Mesendoderm (in vitro differentiated cells): ENCODE results near the gene SLC25A46.

ENCODE experiments used
- DNase-seq: peaks from one replicate; pipeline ENCODE4 v3.0.0; 2013
- H2AK5ac ChIP-seq: 2 replicates; pipeline ENCODE4 v1.6.1; 2013; ENCODE audit warnings: low read length, inconsistent platforms
- H2BK120ac ChIP-seq: 2 replicates; pipeline ENCODE4 v1.6.1; 2013; ENCODE audit warnings: low read depth, mild to moderate bottlenecking, low read length, moderate library complexity, mixed read lengths
- H2BK15ac ChIP-seq: replicated peaks from 2 replicates; pipeline ENCODE4 v1.6.1; 2013; ENCODE audit warnings: low read depth, mild to moderate bottlenecking, moderate library complexity
- H2BK5ac ChIP-seq: 2 replicates; pipeline ENCODE4 v1.6.1; 2013; ENCODE audit warnings: low read length, inconsistent platforms
- H3K18ac ChIP-seq: 2 replicates; pipeline ENCODE4 v1.6.1; 2013; ENCODE audit warnings: mild to moderate bottlenecking, low read length, mixed read lengths
- H3K23ac ChIP-seq: one replicate; pipeline ENCODE4 v1.6.1; 2013; ENCODE audit warnings: low read length
- H3K27ac ChIP-seq: 2 replicates; pipeline ENCODE4 v1.5.1; 2013; ENCODE audit warnings: low read depth, mild to moderate bottlenecking, inconsistent platforms, low read length, moderate library complexity
- H3K27me3 ChIP-seq: 2 replicates; pipeline ENCODE4 v1.6.1; 2013; ENCODE audit warnings: low read length, control low read depth, mild to moderate bottlenecking, inconsistent platforms; ENCODE audit not compliant: insufficient read depth, poor library complexity
- H3K36me3 ChIP-seq: 2 replicates; pipeline ENCODE4 v1.6.1; 2013; ENCODE audit warnings: low read length, inconsistent platforms; ENCODE audit not compliant: control insufficient read depth, insufficient read depth
- H3K4ac ChIP-seq: one replicate; pipeline ENCODE4 v1.6.1; 2013; ENCODE audit warnings: low read depth, mild to moderate bottlenecking, low read length, moderate library complexity
- H3K4me1 ChIP-seq: 2 replicates; pipeline ENCODE4 v1.6.1; 2013; ENCODE audit warnings: low read depth, low read length, inconsistent platforms; ENCODE audit not compliant: control insufficient read depth
- H3K4me2 ChIP-seq: 2 replicates; pipeline ENCODE4 v1.6.1; 2013; ENCODE audit warnings: low read length
- H3K4me3 ChIP-seq: 2 replicates; pipeline ENCODE4 v1.5.1; 2013; ENCODE audit warnings: mild to moderate bottlenecking, low read length
- H3K56ac ChIP-seq: one replicate; pipeline ENCODE4 v1.6.1; 2013; ENCODE audit warnings: low read length
- H3K79me1 ChIP-seq: 2 replicates; pipeline ENCODE4 v1.6.1; 2013; ENCODE audit warnings: low read length, inconsistent platforms
- H3K79me2 ChIP-seq: 2 replicates; pipeline ENCODE4 v1.6.1; 2013; ENCODE audit warnings: mild to moderate bottlenecking, low read length; ENCODE audit not compliant: control insufficient read depth, insufficient read depth
- H3K9ac ChIP-seq: 2 replicates; pipeline ENCODE4 v1.6.1; 2013; ENCODE audit warnings: low read length, inconsistent platforms
- H4K5ac ChIP-seq: one replicate; pipeline ENCODE4 v1.6.1; 2013; ENCODE audit warnings: low read length
- H4K8ac ChIP-seq: one replicate; pipeline ENCODE4 v1.6.1; 2013; ENCODE audit warnings: low read depth, mild to moderate bottlenecking, control low read depth, low read length, moderate library complexity
- WGBS: extraction: QIAGEN DNeasy Blood & Tissue Kit; methylation state at CpG from one replicate; pipeline ENCODE4 v1.1.7; 2013; ENCODE audit warnings: low lambda C conversion rate, missing lambda C conversion rate; ENCODE audit not compliant: insufficient coverage; ENCODE audit errors: extremely low coverage; 5-methylcytosine and 5-hydroxymethylcytosine counted together

Gene SLC25A46

DNA sequence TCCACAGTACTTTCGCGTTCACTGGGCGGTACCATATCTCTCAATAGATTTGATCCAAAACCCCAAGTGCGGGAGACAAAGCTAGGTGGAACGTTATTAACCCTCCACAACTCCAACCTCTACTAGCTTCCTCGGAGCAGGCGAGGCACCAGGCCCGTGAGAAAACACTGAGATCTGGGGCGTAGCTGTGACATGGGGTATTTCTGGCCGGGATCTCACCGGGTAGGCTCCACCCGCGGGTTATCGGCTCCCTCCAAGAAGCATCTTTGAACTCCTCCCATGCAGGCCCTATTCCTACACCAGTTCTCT, 350 bp upstream of the SLC25A46 start:
- Histone ChIP-seq H3K4me3 (peak overlapping the region; percentile 80), H2BK5ac (no peak overlapping the region), H3K18ac (no peak overlapping the region), H3K4me2 (peak overlapping the region; percentile 81), H3K27ac (no peak overlapping the region), H3K23ac (no peak overlapping the region), H2BK120ac (no peak overlapping the region), H3K9ac (peak overlapping the region; percentile 71), H3K4ac (no peak overlapping the region), H2BK15ac (no peak overlapping the region), H4K5ac (no peak overlapping the region), H3K79me2 (no peaks in the 10 kb centered on the region), H2AK5ac (no peak overlapping the region), H3K79me1 (no peaks in the 10 kb centered on the region), H3K4me1 (no peaks in the 10 kb centered on the region), H4K8ac (no peak overlapping the region), H3K36me3 (no peaks in the 10 kb centered on the region), H3K56ac (peak overlapping the region; percentile 86), H3K27me3 (no peaks in the 10 kb centered on the region)
- WGBS: no CpG with 5 or more reads among the region's 14 CpGs
- no peak for DNase-seq

DNA sequence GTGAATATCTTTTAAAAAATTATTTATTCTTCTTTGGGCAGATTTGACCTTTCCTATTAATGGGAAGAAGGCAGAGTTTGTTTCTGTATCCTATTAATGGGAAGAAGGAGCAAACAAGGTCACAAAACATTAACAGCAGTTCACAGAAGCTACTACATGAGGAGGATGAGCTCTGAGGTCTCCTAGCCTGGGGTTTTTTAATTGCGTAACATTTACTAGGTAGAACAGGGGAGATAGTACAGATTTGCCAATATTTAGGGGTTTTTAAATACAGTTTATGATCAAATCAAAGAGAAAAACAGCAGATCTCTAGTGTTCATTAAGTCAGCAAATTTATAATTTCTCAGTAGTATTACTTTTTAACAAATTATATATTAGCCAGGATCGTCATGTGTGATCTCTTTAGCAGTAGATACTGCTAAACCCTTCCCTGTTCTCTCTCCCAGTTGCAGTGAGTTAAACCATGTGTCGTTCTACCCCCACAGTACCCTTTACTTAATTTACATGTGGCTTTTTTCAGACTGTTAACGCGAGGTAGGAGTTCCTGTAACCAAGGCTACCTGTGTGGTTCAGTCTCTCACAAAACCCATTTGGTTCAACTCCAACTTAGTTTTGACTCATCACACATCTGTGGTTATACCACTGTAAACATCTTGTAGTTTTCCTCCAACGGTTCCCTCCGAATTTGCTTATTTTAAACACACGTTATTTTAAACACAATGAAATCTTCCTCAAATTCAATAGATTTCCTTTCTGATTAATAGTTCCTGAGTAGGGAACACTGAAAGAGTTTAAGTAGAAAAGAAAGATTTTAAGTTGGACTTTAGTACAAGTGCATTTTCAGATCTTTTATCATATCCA, 13.3 kb downstream of the SLC25A46 start:
- no peak overlapping the region for H3K4ac ChIP-seq
- no peak overlapping the region for H3K27ac ChIP-seq
- no peak overlapping the region for H3K4me2 ChIP-seq
- no peak overlapping the region for H3K9ac ChIP-seq
- no peak overlapping the region for H4K5ac ChIP-seq
- H2BK15ac ChIP-seq: no peak overlapping the region
- H3K79me2 ChIP-seq: no peaks in the 10 kb centered on the region
- H3K36me3 ChIP-seq: no peaks in the 10 kb centered on the region
- no peak overlapping the region for H3K4me3 ChIP-seq
- no peak overlapping the region for H3K18ac ChIP-seq
- no peaks in the 10 kb centered on the region for H3K4me1 ChIP-seq
- H3K56ac ChIP-seq: no peak overlapping the region
- no peak overlapping the region for H2BK120ac ChIP-seq
- DNase-seq: peak; percentile 45
- no peak overlapping the region for H2AK5ac ChIP-seq
- H3K27me3 ChIP-seq: no peaks in the 10 kb centered on the region
- H3K79me1 ChIP-seq: no peaks in the 10 kb centered on the region
- 100% methylated on average over 2 of the region's 8 CpGs for WGBS
- H3K23ac ChIP-seq: no peak overlapping the region
- H2BK5ac ChIP-seq: no peak overlapping the region
- no peak overlapping the region for H4K8ac ChIP-seq

DNA sequence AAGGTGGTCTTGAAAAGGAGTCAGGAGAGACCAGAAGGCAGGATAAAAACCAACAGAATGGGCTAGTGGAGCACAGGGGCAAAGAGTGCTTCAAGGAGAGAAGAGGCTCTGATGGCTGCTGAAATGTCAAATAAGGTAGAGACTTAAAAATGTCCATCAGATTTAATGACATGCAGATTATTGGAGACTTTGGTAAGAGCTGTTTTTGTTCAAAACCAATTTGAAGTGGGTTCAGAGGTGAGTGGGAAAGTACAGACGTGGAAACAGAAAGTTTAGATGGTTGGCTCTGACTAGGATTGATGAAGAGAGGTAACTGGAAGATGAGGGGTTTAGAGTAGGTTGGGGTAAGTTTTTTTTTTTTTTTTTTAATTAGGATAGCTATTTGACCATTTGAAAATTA, 14.1 kb downstream of the SLC25A46 start:
- Histone ChIP-seq H4K8ac (no peak overlapping the region), H2AK5ac (no peak overlapping the region), H3K27ac (no peak overlapping the region), H2BK15ac (no peak overlapping the region), H3K56ac (no peak overlapping the region), H2BK5ac (no peak overlapping the region), H3K9ac (no peak overlapping the region), H3K23ac (no peak overlapping the region), H3K27me3 (no peaks in the 10 kb centered on the region), H3K79me2 (no peaks in the 10 kb centered on the region), H3K4me1 (no peaks in the 10 kb centered on the region), H4K5ac (no peak overlapping the region), H3K4me3 (no peak overlapping the region), H3K18ac (no peak overlapping the region), H3K79me1 (no peaks in the 10 kb centered on the region), H3K4ac (no peak overlapping the region), H2BK120ac (no peak overlapping the region), H3K4me2 (no peak overlapping the region), H3K36me3 (no peaks in the 10 kb centered on the region)
- WGBS: no CpG with 5 or more reads among the region's 1 CpG
- no peak for DNase-seq

DNA sequence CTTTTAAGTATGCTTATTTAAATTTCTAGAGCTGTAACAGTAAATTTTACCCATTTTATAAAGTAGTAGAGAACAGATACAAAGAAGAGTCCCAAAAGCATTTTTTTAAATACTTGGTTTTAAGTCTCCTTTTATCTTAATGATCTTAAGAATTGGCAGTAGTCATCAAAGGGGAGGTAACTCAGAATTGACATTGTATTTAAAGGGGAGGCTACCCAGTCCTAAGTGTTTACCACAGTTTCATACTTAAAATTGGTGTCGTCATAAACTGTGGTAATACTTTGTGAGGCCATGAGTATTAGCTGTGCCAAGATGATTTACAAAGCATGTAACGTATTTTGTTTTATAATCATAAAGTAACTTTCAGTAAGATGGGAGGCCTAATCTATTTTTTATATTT, 14.8 kb downstream of the SLC25A46 start:
- no peaks in the 10 kb centered on the region for H3K36me3 ChIP-seq
- no peak overlapping the region for H4K5ac ChIP-seq
- H3K4me1 ChIP-seq: no peaks in the 10 kb centered on the region
- no peak for DNase-seq
- no peak overlapping the region for H2BK15ac ChIP-seq
- no peak overlapping the region for H2BK5ac ChIP-seq
- no peaks in the 10 kb centered on the region for H3K79me2 ChIP-seq
- no peak overlapping the region for H2BK120ac ChIP-seq
- no peak overlapping the region for H2AK5ac ChIP-seq
- no peaks in the 10 kb centered on the region for H3K27me3 ChIP-seq
- H3K4me3 ChIP-seq: no peak overlapping the region
- H3K4me2 ChIP-seq: no peak overlapping the region
- no CpG with 5 or more reads among the region's 2 CpGs for WGBS
- H3K79me1 ChIP-seq: no peaks in the 10 kb centered on the region
- H3K27ac ChIP-seq: no peak overlapping the region
- no peak overlapping the region for H3K23ac ChIP-seq
- H3K18ac ChIP-seq: no peak overlapping the region
- no peak overlapping the region for H3K4ac ChIP-seq
- no peak overlapping the region for H3K9ac ChIP-seq
- H3K56ac ChIP-seq: no peak overlapping the region
- no peak overlapping the region for H4K8ac ChIP-seq

DNA sequence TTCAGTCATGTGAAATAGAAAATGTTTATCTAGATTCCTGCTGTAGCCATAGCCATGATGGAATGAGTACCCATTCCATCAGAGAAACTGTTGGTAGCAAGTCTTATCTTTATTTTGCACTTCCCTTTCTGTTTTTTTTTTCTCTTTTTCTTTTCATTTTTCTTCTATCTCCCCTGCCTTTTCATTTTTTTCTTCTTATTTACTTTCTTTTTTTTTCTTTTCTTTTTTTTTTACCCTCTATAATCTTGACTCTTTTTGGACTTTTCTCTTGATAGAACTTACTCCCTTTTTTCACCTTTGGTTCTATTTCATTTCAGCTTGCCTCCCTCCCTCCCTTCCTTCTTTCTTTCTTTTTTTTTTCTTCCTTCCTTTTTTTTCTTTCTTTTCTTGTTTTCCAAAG, 15.4 kb downstream of the SLC25A46 start:
- H3K36me3 ChIP-seq: no peaks in the 10 kb centered on the region
- no peak overlapping the region for H2AK5ac ChIP-seq
- no peak overlapping the region for H2BK120ac ChIP-seq

DNA sequence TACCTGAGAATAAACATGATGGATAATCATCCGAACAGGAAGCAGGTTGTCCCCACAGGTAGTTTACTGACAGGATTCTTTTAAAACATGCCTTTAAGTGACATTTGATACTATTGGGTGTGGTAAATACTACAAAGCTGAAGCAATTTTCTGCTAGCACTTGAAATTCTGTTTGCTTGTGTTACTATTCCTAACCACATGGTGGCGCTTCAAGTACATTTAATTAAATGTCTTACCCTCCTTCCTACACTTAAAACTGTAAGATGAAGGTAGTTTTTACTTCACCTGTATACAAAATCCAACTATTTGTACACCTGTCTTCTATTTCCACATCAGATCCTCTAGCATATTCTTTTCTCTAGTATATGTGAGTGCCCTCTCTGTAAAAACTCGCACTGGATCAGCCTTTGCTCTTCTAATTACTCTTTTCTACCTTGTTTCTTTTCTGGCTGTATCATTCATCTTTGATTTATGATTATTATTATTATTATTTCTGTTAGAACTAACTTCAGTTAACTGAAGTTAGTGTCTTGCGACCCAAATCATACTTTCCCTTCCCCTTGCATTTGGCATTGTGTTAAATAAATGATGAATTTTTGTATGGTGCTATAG, 18.4 kb downstream of the SLC25A46 start:
- Histone ChIP-seq H3K4me1 (no peaks in the 10 kb centered on the region), H3K18ac (no peak overlapping the region), H3K9ac (no peak overlapping the region), H4K5ac (no peak overlapping the region), H4K8ac (no peak overlapping the region), H3K27ac (no peak overlapping the region), H2AK5ac (no peak overlapping the region), H3K79me2 (no peaks in the 10 kb centered on the region), H3K4ac (no peak overlapping the region), H3K23ac (no peak overlapping the region), H2BK120ac (no peak overlapping the region), H3K4me2 (no peak overlapping the region), H2BK15ac (no peak overlapping the region), H3K79me1 (no peaks in the 10 kb centered on the region), H2BK5ac (no peak overlapping the region), H3K4me3 (no peak overlapping the region), H3K36me3 (no peaks in the 10 kb centered on the region), H3K27me3 (no peaks in the 10 kb centered on the region), H3K56ac (no peak overlapping the region)
- no CpG with 5 or more reads among the region's 4 CpGs for WGBS
- peak; percentile 55 for DNase-seq

More for the DNA sequence above, 15.4 kb downstream of the SLC25A46 start:
- H4K8ac ChIP-seq: no peak overlapping the region
- H3K27ac ChIP-seq: no peak overlapping the region
- no peak overlapping the region for H3K9ac ChIP-seq
- no peak for DNase-seq
- H3K79me1 ChIP-seq: no peaks in the 10 kb centered on the region
- no peak overlapping the region for H3K4me2 ChIP-seq
- no peak overlapping the region for H2BK5ac ChIP-seq
- H3K4me3 ChIP-seq: no peak overlapping the region
- no peak overlapping the region for H3K18ac ChIP-seq
- no peaks in the 10 kb centered on the region for H3K27me3 ChIP-seq
- no peak overlapping the region for H3K4ac ChIP-seq
- no peak overlapping the region for H3K23ac ChIP-seq
- H3K79me2 ChIP-seq: no peaks in the 10 kb centered on the region
- H3K56ac ChIP-seq: no peak overlapping the region
- no peaks in the 10 kb centered on the region for H3K4me1 ChIP-seq
- H2BK15ac ChIP-seq: no peak overlapping the region
- no peak overlapping the region for H4K5ac ChIP-seq
